ENCODE data around the gene MDP1.

MDP1 gene
- long read RNA-seq, donor 1, transcript MDP1-201 (6 exons, 730 nt) = major isoform, 22 of 30 reads
- long read RNA-seq, donor 1, partial matches to known transcripts = 0 of 30 reads
- long read RNA-seq, donor 1, other reads (novel, unspliced or antisense) = 0 of 30 reads
- long read RNA-seq, donor 2, transcript MDP1-201 (6 exons, 730 nt) = major isoform, 9 of 14 reads
- long read RNA-seq, donor 2, partial matches to known transcripts = 0 of 14 reads
- long read RNA-seq, donor 2, other reads (novel, unspliced or antisense) = 0 of 14 reads
- long read RNA-seq, donor 3, transcript MDP1-201 (6 exons, 730 nt) = major isoform, 6 of 9 reads
- long read RNA-seq, donor 3, partial matches to known transcripts = 0 of 9 reads
- long read RNA-seq, donor 3, other reads (novel, unspliced or antisense) = 0 of 9 reads
- long read RNA-seq, donor 4, transcript MDP1-201 (6 exons, 730 nt) = major isoform, 6 of 11 reads
- long read RNA-seq, donor 4, partial matches to known transcripts = 0 of 11 reads
- long read RNA-seq, donor 4, other reads (novel, unspliced or antisense) = 0 of 11 reads
- long read RNA-seq, donor 5, transcript MDP1-201 (6 exons, 730 nt) = major isoform, 13 of 16 reads
- long read RNA-seq, donor 5, partial matches to known transcripts = 0 of 16 reads
- long read RNA-seq, donor 5, other reads (novel, unspliced or antisense) = 0 of 16 reads
- long read RNA-seq, donor 6, transcript MDP1-201 (6 exons, 730 nt) = major isoform, 18 of 20 reads
- long read RNA-seq, donor 6, partial matches to known transcripts = 0 of 20 reads
- long read RNA-seq, donor 6, other reads (novel, unspliced or antisense) = 0 of 20 reads
- long read RNA-seq, donor 7 = 0 reads
- long read RNA-seq, donor 8, transcript MDP1-201 (6 exons, 730 nt) = major isoform, 8 of 12 reads
- long read RNA-seq, donor 8, partial matches to known transcripts = 0 of 12 reads
- long read RNA-seq, donor 8, other reads (novel, unspliced or antisense) = 0 of 12 reads

GRCh38 chr14:24215495-24216344 lies at the start of gene MDP1:
TSS of gene MDP1 (minus strand) at chr14:24216066. CDS start at chr14:24215955, 111 bp downstream.
- peak; percentile 91 for DNase-seq

- no peak for DNase-seq
Observed at GRCh38 chr14:24264298-24264697, 48.4 kb upstream of the MDP1 start.

DNA sequence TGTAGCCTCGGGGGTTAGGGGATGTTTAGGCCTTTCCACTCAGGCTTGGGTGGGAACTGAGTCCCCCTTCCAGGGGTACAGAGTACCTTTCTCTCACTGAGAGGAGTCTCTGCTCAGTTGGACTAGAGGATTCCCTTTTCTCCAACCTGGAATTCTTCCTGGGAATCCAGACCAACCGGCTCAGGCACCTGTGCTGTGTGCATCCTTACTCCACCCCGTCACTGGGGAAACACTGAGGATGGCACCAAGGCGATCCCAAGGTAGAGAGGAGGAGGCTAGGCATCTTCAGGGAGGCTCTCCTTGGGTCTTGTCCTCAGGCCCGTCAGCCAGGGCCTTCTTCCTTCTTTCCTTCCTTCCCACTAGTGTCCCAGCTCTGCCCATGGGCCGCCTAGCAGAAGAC lies 48.0 kb upstream of the MDP1 start:
- no peak for DNase-seq

- no peak for DNase-seq
Observed at GRCh38 chr14:24262821-24263733, 47.2 kb upstream of the MDP1 start, which contains the start of gene TGM1. TSS of gene TGM1 (minus strand) at chr14:24263177. CDS start at chr14:24262352, 825 bp downstream.

DNA sequence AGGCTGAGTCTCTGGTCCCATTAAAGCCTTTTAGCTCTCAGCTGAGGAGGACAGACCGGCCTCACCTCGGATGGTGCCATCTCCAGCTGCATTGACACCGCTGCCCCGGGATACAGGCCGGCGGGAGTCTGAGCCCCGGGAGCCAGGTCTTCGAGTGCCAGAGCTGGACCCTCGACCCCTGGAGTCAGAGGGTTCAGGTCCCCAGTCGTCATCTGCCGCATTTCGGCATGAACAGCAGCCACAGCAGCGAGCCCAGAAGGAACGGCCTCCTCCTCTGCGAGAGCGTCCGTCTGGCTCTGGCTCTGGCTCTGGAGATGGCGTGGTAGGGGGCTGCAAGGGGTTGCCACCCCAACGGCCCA lies 46.1 kb upstream of the MDP1 start:
- DNase-seq = no peak

DNA sequence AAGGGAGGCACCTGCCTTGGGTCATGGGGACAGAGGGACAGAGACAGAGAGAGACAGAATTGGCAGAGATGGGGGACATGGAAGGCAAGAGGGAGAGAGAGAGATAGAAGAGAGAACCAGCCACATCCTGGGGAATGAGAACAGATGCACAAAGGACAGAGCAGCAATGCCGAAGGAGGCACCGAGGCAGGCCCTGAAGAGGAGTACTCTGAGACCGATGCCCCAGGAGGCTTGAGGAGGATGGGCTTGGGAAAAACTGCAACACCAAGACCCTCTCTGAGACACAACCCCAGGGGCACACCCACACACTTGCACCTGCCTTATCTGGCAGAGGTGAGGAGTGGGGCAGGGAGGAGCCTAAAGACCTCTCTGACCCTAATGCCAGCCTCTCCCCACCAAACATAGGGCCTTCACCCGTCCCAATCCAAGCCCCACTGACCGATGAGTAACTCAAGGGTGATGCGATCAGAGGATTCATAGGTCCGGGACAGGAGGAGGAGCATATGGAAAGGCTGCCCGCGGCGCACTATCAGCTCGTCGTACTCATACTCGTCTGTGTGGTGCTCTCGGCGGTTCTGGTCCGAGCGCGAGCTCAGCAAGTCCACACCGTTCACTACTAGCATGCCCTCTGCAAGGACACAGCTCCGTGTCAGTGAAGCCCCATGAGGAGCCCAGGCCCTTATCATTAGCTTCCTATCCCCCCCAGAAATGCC lies 45.5 kb upstream of the MDP1 start:
- no peak for DNase-seq

DNA sequence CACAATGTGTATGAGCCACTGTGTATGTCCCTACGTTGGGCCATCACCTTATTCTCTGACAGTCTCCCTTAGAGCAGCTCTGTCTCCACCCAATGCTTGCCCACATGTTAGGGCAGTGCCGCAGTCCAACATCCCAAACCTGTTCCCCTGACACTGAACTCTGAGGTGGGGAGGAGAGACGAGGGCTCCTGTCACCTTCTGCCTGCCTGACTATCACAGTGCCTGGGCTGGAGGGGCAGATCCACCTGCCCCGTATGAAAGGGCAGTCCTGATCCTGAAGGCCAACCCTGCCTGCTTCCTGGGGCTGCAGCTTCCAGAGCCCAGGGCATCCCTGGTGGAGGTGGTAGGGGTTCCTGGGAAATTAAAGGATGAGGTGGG lies 44.9 kb upstream of the MDP1 start:
- no peak for DNase-seq

DNA sequence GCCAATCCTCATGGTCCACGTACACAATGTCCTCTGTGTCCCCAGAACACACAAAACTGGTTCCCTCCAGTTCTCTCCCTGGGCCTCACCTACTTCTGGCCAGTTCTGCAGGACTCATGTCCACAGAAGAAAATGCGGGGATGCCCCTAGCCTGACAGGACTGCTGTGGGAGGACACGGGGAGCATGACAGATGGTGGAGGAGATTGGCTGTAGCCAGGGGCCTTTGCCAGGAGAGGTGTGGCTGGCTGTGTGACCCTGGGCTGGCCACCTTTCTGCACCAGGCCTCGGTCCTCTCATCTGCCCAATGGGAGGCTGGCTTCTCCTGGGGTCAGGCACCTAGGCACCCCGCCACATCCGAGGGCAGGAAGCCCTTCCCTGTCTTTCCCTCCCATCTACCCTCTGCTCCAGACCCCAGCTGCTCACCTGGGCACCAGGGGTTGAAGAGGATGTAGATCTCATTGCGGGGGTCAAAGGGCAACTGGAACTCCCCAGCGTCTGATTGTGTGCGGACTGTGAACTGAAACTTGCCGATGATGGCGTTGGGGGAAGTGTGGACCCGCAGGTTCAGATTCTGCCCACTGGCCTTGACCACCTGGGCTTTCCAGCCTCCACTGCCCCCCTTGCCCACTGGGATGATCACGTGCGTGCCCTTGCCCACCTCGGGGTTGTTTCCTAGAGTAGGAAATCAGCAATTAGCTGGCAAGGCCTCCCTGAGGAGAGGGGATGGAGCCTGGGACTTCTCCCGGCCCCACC lies 44.3 kb upstream of the MDP1 start:
- DNase-seq = no peak

DNA sequence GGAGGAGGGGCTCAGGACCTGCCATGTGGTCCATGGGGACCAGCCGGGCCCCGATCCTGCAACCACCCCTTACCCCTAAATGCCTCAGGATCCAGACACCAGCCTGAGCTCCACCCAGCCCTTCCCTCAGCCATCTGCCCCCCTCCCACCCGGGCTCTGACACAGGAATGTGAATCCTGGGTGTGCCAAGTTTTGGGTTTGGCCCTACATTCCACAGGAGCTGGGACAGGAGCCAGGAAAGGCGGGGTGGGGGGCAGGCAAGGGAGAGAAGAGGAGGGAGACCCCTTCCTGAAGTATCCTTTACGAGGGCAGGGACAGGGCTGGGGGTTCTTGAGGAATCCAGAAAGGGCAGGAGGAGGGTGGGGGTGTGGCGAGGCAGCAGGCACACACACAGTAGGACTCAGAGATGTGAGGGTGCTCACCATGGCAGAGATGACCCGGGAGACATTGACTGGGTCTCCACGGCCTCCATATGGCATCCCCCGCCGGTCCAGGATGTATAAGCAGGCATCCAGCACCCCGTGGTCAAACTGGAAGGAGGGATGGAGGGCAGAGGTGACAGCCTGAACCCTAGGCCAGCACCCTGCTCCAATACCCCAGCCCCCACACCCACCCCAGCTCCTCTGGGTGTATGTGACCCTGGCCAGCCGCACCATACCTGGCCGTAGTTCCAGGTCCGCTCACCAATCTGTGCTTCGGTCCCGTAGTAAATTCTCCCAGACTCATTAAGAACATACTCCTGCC lies 43.6 kb upstream of the MDP1 start:
- no peak for DNase-seq

- no peak for DNase-seq
Observed at GRCh38 chr14:24258548-24259265, 42.8 kb upstream of the MDP1 start.

DNA sequence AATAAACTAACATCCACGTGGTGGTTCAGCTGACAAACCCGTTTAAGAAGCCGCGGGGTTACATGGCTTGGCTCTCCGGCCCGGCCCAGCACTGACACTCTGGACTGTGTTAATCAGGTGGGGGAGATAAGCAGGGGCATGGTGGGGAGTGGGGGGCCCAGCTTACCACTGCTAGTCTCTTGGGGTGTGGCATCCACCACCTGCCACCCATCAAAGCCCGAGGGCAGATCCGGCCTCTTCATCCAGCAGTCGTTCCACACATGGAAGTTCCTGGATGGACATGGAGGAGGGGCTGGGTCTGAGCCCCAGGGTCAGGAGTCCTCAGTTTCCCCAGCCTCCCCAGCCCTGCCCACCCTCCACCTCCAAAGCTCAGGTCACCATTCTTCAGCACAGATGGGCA lies 42.3 kb upstream of the MDP1 start:
- DNase-seq = no peak

- no peak for DNase-seq
Observed at GRCh38 chr14:24256960-24257359, 41.1 kb upstream of the MDP1 start.

- no peak for DNase-seq
Observed at GRCh38 chr14:24255931-24256711, 40.3 kb upstream of the MDP1 start.

- no peak for DNase-seq
Observed at GRCh38 chr14:24255438-24255837, 39.6 kb upstream of the MDP1 start.

GRCh38 chr14:24254630-24255392 lies 38.9 kb upstream of the MDP1 start:
- no peak for DNase-seq

- DNase-seq = no peak
Observed at GRCh38 chr14:24253936-24254335, 38.1 kb upstream of the MDP1 start.

All from right kidney (tissue), 9 donors.